Placental epithelial cell (primary cell): ENCODE data around the gene CASR. TPM values are rescaled to one million over a fixed set of nuclear protein-coding genes. Genes with fewer than 3 reads are reported as not detected.

Experiments used
- total RNA-seq: library from RNA; depleted of rRNA; stranded (reverse); fragments of >200 nt; gene quantifications from 2 replicates; pipeline ENCODE4 v1.2.3, GENCODE V29; 2012

The CASR gene, protein sequence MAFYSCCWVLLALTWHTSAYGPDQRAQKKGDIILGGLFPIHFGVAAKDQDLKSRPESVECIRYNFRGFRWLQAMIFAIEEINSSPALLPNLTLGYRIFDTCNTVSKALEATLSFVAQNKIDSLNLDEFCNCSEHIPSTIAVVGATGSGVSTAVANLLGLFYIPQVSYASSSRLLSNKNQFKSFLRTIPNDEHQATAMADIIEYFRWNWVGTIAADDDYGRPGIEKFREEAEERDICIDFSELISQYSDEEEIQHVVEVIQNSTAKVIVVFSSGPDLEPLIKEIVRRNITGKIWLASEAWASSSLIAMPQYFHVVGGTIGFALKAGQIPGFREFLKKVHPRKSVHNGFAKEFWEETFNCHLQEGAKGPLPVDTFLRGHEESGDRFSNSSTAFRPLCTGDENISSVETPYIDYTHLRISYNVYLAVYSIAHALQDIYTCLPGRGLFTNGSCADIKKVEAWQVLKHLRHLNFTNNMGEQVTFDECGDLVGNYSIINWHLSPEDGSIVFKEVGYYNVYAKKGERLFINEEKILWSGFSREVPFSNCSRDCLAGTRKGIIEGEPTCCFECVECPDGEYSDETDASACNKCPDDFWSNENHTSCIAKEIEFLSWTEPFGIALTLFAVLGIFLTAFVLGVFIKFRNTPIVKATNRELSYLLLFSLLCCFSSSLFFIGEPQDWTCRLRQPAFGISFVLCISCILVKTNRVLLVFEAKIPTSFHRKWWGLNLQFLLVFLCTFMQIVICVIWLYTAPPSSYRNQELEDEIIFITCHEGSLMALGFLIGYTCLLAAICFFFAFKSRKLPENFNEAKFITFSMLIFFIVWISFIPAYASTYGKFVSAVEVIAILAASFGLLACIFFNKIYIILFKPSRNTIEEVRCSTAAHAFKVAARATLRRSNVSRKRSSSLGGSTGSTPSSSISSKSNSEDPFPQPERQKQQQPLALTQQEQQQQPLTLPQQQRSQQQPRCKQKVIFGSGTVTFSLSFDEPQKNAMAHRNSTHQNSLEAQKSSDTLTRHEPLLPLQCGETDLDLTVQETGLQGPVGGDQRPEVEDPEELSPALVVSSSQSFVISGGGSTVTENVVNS
- total RNA-seq = under 0.01 TPM in 1 of 2 replicates, not detected in the other

DNA sequence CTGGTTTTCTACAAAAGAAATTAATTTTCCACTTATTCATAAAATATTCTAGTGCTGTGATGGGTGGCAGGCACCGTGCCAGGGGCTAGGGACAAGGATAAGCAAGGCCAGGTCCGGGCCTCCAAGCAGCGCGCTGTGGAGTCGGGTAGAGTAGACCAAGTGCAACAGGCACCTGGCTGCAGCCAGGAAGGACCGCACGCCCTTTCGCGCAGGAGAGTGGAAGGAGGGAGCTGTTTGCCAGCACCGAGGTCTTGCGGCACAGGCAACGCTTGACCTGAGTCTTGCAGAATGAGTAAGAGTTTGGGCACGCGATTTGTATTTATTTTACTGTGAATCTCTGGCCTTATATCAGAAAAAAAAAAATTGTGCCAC is at the start of gene CASR:
CASR (plus strand) TSS at position 148 of the 372 bp plus-strand sequence. CDS start 70,522 bp downstream, outside the sequence.

DNA sequence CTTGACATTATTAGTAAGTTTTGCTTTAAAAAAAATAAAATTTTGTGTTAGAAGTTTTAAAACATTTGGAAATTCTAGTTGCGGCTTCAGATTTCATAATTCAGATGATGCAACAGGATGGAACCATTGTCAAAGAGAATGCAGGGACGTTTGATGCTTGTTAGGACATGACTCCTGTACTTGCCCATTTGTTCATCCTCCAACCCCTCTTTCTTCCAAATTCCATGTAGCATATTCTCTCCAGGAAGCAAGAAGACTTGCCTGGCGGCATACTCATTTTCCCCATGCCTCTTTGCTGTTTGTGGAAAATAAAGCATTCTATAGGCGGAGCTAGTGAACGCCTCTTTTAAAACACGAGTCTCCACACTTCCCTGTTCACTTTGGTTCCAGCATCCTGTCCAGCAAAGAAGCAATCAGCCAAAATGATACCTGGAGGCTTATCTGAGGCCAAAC is 141.4 kb downstream of the CASR start, which contains the start of gene CSTA:
CSTA (plus strand) TSS at position 378 of the 453 bp plus-strand sequence; CDS start at position 423, 45 bp downstream.

Other genes with a start within 250 kb of the CASR start
- gene ILDR1, start 161.4 kb upstream of the CASR start, total RNA-seq = not detected in 2 replicates
- 0.79 and 2.0 TPM in 2 replicates for gene CD86, start 128.3 kb upstream of the CASR start, total RNA-seq
- 0.22 and 0.39 TPM in 2 replicates for gene CSTA, start 141.6 kb downstream of the CASR start, total RNA-seq
- 15.7 and 17.4 TPM in 2 replicates for gene MIX23, start 199.6 kb downstream of the CASR start, total RNA-seq
- gene FAM162A, start 200.5 kb downstream of the CASR start, total RNA-seq = 4.9 and 6.7 TPM in 2 replicates
- gene WDR5B, start 232.4 kb downstream of the CASR start, total RNA-seq = 6.9 and 7.9 TPM in 2 replicates